GM12878 (cell line): ENCODE measurements around the gene SLC12A9. TPM values are rescaled to one million over a fixed set of nuclear protein-coding genes. Genes with fewer than 3 reads are reported as not detected.

Experiments used
- ATAC-seq: fragments of 200-7000 bp; cut with Tn5 transposase; 3 replicates; pipeline ENCODE4 v1.9.1; 2020; ENCODE audit warnings: mild to moderate bottlenecking, moderate library complexity
- BruUV-seq: library from RNA; stranded (reverse); fragments of 400-500 nt; replicated peaks from 2 replicates; lab custom pipeline; 2021; lab: Mats Ljungman, UMichigan
- CTCF ChIA-PET: fragments of 300-600 bp; sonication (Branson Sonifier 250); formaldehyde crosslinking; extraction: SDS; loops from one replicate; lab custom pipeline; 2021; ENCODE audit warnings: inconsistent platforms; lab: Yijun Ruan, JAX
- POLR2A ChIA-PET: fragments of 350-600 bp; formaldehyde crosslinking; extraction: SDS; loops from one replicate; lab custom pipeline; 2021; ENCODE audit warnings: inconsistent platforms; lab: Charles Lee
- RAD21 ChIA-PET: fragments of 300-600 bp; sonication (Branson Sonifier 250); formaldehyde crosslinking; loops from one replicate; lab custom pipeline; 2023; ENCODE audit warnings: antibody characterized with exemption; ENCODE audit not compliant: unreplicated experiment; lab: Charles Lee
- SMC1A ChIA-PET: fragments of 300-600 bp; sonication (Branson Sonifier 250); formaldehyde crosslinking; loops from one replicate; lab custom pipeline; 2023; ENCODE audit not compliant: unreplicated experiment, uncharacterized antibody; lab: Charles Lee
- DNase-seq: peaks from one replicate; pipeline ENCODE4 v3.0.0-alpha.2; 2011; ENCODE audit warnings: low read depth, low spot score
- FAIRE-seq: peaks from 3 replicates; lab custom pipeline; 2011; peaks lifted over from hg19 to GRCh38; lab: Jason Lieb, UNC
- H2AFZ ChIP-seq: 2 replicates; pipeline ENCODE4 v1.6.0; 2011; ENCODE audit warnings: low read depth, low read length, control low read depth; ENCODE audit not compliant: control insufficient read depth
- H3K27ac ChIP-seq: 2 replicates; pipeline ENCODE4 v1.5.1; 2011; ENCODE audit warnings: control low read depth; ENCODE audit not compliant: control insufficient read depth, insufficient read depth
- H3K27me3 ChIP-seq, 2 experiments: replicated peaks in 1 of 2; 2 replicates each; pipeline versions ENCODE4 v1.6.0 to v1.6.1; 2011; ENCODE audit warnings: low read length in 1 of 2; ENCODE audit not compliant: control insufficient read depth in 2 of 2, insufficient read depth in 2 of 2
- H3K36me3 ChIP-seq, 2 experiments: 2 replicates each; pipeline ENCODE4 v1.5.1; 2011; ENCODE audit warnings: low read length in 1 of 2; ENCODE audit not compliant: control insufficient read depth in 2 of 2, insufficient read depth in 2 of 2
- H3K4me1 ChIP-seq: 2 replicates; pipeline ENCODE4 v1.6.1; 2011; ENCODE audit warnings: mild to moderate bottlenecking, low read length, moderate library complexity, mixed read lengths; ENCODE audit not compliant: control insufficient read depth, insufficient read depth
- H3K4me2 ChIP-seq: 2 replicates; pipeline ENCODE4 v1.6.0; 2011; ENCODE audit warnings: control low read depth; ENCODE audit not compliant: control insufficient read depth, insufficient read depth
- H3K4me3 ChIP-seq: fragments of 200-600 bp; sonication (generic); 2 replicates; pipeline ENCODE4 v1.5.1; 2016
- H3K79me2 ChIP-seq: 2 replicates; pipeline ENCODE4 v1.6.0; 2011; ENCODE audit warnings: low read length; ENCODE audit not compliant: control insufficient read depth, insufficient read depth
- H3K9ac ChIP-seq: 2 replicates; pipeline ENCODE4 v1.8.0; 2011; ENCODE audit warnings: low read length, control low read depth, mixed read lengths; ENCODE audit not compliant: control insufficient read depth, insufficient read depth
- H3K9me3 ChIP-seq: replicated peaks from 3 replicates; pipeline ENCODE4 v1.5.1; 2011; ENCODE audit warnings: mild to moderate bottlenecking, low read length; ENCODE audit not compliant: control insufficient read depth, insufficient read depth
- H4K20me1 ChIP-seq: 2 replicates; pipeline ENCODE4 v1.6.0; 2011; ENCODE audit not compliant: control insufficient read depth, insufficient read depth
- ASH2L ChIP-seq: fragments of 300-600, 200-600 bp; sonication (generic); IDR thresholded peaks from 2 replicates; pipeline ENCODE4 v1.6.1; 2017; ENCODE audit warnings: low read depth, mild to moderate bottlenecking, borderline replicate concordance
- BHLHE40 ChIP-seq, 2 experiments: fragments of 450-650 bp in 1 of 2; IDR thresholded peaks; 2 replicates each; pipeline ENCODE4 v1.6.1; 2011 to 2017; ENCODE audit warnings: low read depth in 2 of 2, borderline replicate concordance in 1 of 2, improper control_type of control experiment in 1 of 2, low read length in 1 of 2, mild to moderate bottlenecking in 1 of 2
- CBFB ChIP-seq: IDR thresholded peaks from 2 replicates; pipeline ENCODE4 v1.6.1; 2016; ENCODE audit warnings: antibody characterized with exemption, low read depth
- E2F8 ChIP-seq: fragments of 450-650 bp; IDR thresholded peaks from 2 replicates; pipeline ENCODE4 v1.6.1; 2018; ENCODE audit warnings: mild to moderate bottlenecking, low read depth, moderate library complexity; ENCODE audit not compliant: partially characterized antibody
- FOXK2 ChIP-seq: fragments of 450-650 bp; IDR thresholded peaks from 2 replicates; pipeline ENCODE4 v1.6.1; 2017; ENCODE audit warnings: mild to moderate bottlenecking, moderate library complexity
- HCFC1 ChIP-seq: fragments of 150-350 bp; IDR thresholded peaks from 2 replicates; pipeline ENCODE4 v1.6.1; 2014; ENCODE audit warnings: low read length
- KLF5 ChIP-seq: fragments of 450-650 bp; IDR thresholded peaks from 2 replicates; pipeline ENCODE4 v1.6.1; 2014; ENCODE audit warnings: mild to moderate bottlenecking; ENCODE audit not compliant: partially characterized antibody
- MEF2B ChIP-seq: fragments of 450-650 bp; IDR thresholded peaks from 2 replicates; pipeline ENCODE4 v1.6.1; 2018; ENCODE audit warnings: mild to moderate bottlenecking, moderate library complexity; ENCODE audit not compliant: partially characterized antibody, poor library complexity, severe bottlenecking
- MYC ChIP-seq: IDR thresholded peaks from 2 replicates; pipeline ENCODE4 v1.6.1; 2011; ENCODE audit warnings: mild to moderate bottlenecking, low read length, moderate library complexity, inconsistent platforms; ENCODE audit not compliant: insufficient read depth, insufficient replicate concordance, insufficient read length, severe bottlenecking
- STAT1 ChIP-seq: fragments of 450-650 bp; conservative IDR thresholded peaks from 2 replicates; pipeline ENCODE4 v1.6.1; 2014; ENCODE audit warnings: antibody characterized with exemption, mild to moderate bottlenecking
- WGBS: methylation state at CpG from one replicate; pipeline ENCODE4 v1.1.6; 2016; ENCODE audit warnings: low lambda C conversion rate; ENCODE audit not compliant: insufficient replicate concordance, insufficient coverage; ENCODE audit errors: missing lambda C conversion rate; 5-methylcytosine and 5-hydroxymethylcytosine counted together
- in situ Hi-C: fragments of 300-500 bp; cut with MboI; formaldehyde crosslinking; loops from 9 replicates; pipeline ENCODE4 v1.14.3; 2018; ENCODE audit warnings: mixed read lengths
- intact Hi-C: fragments of 100-400 bp; cut with micrococcal nuclease; formaldehyde crosslinking; loops from one replicate; pipeline ENCODE4 v1.14.2; 2022; ENCODE audit not compliant: unreplicated experiment
- polyA plus RNA-seq, 11 experiments: library from polyadenylated mRNA; depleted of rRNA in 4 of 11; unstranded in 6 of 11; stranded (reverse) in 5 of 11; fragments of >200 nt; fragmentation: Nextera tagmentation in 4 of 11; fragmentation: Illumina TruSeq in 1 of 11; extraction: Ambion mirVana in 4 of 11; extraction: Trizol in 1 of 11; gene quantifications; 1 replicate in 1 of 11; 2 replicates in 10 of 11; pipeline versions ENCODE4 v1.2.1 to v1.2.3, GENCODE V29; 2011 to 2016; ENCODE audit warnings: inconsistent platforms in 2 of 11, missing spikeins in 2 of 11, low read depth in 1 of 11
- total RNA-seq, 4 experiments: library from RNA; depleted of rRNA in 3 of 4; stranded (reverse); fragments of >200 nt in 3 of 4; fragmentation: Illumina TruSeq in 1 of 4; extraction: Trizol in 1 of 4; gene quantifications; 2 replicates each; pipeline versions ENCODE4 v1.2.1 to v1.2.3, GENCODE V29; 2013 to 2021
- TF ChIP-seq, protein P1 (sequence below): IDR thresholded peaks from 2 replicates; pipeline ENCODE4 v1.6.1; 2012; ENCODE audit warnings: low read length, inconsistent platforms

Gene SLC12A9
- total and polyA plus RNA-seq, 10 of the 15 experiments (the other 5 are each of a cell fraction or from before 2014, with no cell fraction given), result 0.24 to 18.5 (median 9.4) TPM

DNA sequence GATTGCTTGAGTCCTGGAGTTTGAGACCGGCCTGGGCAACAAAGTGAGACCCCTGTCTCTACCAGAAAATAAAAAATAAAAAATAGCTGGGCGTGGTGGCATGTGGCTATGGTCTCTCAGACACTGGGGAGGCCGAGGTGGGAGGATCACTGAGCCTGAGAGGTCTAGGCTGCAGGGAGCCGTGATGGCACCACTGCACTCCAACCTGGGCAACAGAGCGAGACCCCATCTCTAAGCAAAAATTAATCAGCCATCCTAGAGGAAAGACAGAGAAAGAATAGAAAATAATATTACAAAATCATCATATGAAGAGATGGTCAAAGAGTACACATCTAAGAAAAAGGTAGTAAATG is 20.3 kb upstream of the SLC12A9 start:
- H3K27ac ChIP-seq, result no peak overlapping the region
- peaks cover 5% of the 10 kb centered on the region in 2 experiments; a peak in 3 of 4 replicates for H3K27me3 ChIP-seq
- no TSS peak for BruUV-seq
- no peak overlapping the region for H3K4me2 ChIP-seq
- in situ Hi-C loops, result no loop called here
- ChIA-PET CTCF (interaction anchor here (0.7 to 1.5 kb wide), 3 partner anchors 18 to 37 kb away, joined by 3 read pairs; no protein-coding TSS in a partner anchor), POLR2A (no interaction called here), SMC1A (interaction anchor here (0.6 to 1.2 kb wide), 3 partner anchors 10 to 31 kb away, joined by 3 read pairs; partner anchors contain the start of gene SLC12A9), RAD21 (interaction anchor here (2.5 kb wide), 1 partner anchor 29 kb away, joined by 6 read pairs; no protein-coding TSS in a partner anchor)
- no peak overlapping the region for H3K9ac ChIP-seq
- DNase-seq (no peak), ATAC-seq (no peak), FAIRE-seq (no peak)
- H3K4me1 ChIP-seq, result no peaks in the 10 kb centered on the region; the same call in 1 of the 2 replicates
- intact Hi-C loops, result no loop called here
- no peaks in the 10 kb centered on the region for H3K36me3 ChIP-seq
- H4K20me1 ChIP-seq, result no peaks in the 10 kb centered on the region
- TF ChIP-seq HCFC1 (no peak), ASH2L (no peak), STAT1 (no peak), E2F8 (no peak), KLF5 (no peak), BHLHE40 (IDR thresholded peaks at IDR 0.05; ENCODE audit: borderline replicate concordance in 1 of 2, low read depth in 2 of 2, low read length in 1 of 2) (no peak), CBFB (no peak), FOXK2 (no peak), MYC (no peak), MEF2B (no peak)
- TF ChIP-seq, protein P1, sequence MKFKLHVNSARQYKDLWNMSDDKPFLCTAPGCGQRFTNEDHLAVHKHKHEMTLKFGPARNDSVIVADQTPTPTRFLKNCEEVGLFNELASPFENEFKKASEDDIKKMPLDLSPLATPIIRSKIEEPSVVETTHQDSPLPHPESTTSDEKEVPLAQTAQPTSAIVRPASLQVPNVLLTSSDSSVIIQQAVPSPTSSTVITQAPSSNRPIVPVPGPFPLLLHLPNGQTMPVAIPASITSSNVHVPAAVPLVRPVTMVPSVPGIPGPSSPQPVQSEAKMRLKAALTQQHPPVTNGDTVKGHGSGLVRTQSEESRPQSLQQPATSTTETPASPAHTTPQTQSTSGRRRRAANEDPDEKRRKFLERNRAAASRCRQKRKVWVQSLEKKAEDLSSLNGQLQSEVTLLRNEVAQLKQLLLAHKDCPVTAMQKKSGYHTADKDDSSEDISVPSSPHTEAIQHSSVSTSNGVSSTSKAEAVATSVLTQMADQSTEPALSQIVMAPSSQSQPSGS, result no peak
- WGBS, result 25% methylated on average over 5 of the region's 5 CpGs
- no peaks in the 10 kb centered on the region for H3K79me2 ChIP-seq
- H3K4me3 ChIP-seq, result no peak overlapping the region
- H3K9me3 ChIP-seq, result no peaks in the 10 kb centered on the region
- no peak overlapping the region for H2AFZ ChIP-seq
